Loucy (cell line): ENCODE results near the gene GIMAP7.

Experiments
- H2AFZ ChIP-seq: fragments of 200-600 bp; sonication (generic); 2 replicates; pipeline ENCODE4 v1.6.0; 2016; ENCODE audit warnings: antibody characterized with exemption, mild to moderate bottlenecking, low read length, moderate library complexity
- H3F3A ChIP-seq: fragments of 200-600 bp; 2 replicates; pipeline ENCODE4 v1.6.0; 2016; ENCODE audit warnings: antibody characterized with exemption, low read depth, mild to moderate bottlenecking
- H3K27me3 ChIP-seq: fragments of 200-600 bp; sonication (generic); 2 replicates; pipeline ENCODE4 v1.6.1; 2014; ENCODE audit warnings: low read length, mild to moderate bottlenecking; ENCODE audit not compliant: insufficient read depth, poor library complexity, severe bottlenecking
- H3K36me3 ChIP-seq: fragments of 200-600 bp; sonication (generic); 2 replicates; pipeline ENCODE4 v1.6.1; 2016; ENCODE audit warnings: low read length; ENCODE audit not compliant: insufficient read depth
- H3K4me1 ChIP-seq: fragments of 200-600 bp; sonication (generic); 2 replicates; pipeline ENCODE4 v1.5.1; 2014; ENCODE audit warnings: low read length, mild to moderate bottlenecking; ENCODE audit not compliant: insufficient read depth, poor library complexity, severe bottlenecking
- H3K4me2 ChIP-seq: fragments of 200-600 bp; sonication (generic); 2 replicates; pipeline ENCODE4 v1.6.0; 2014; ENCODE audit warnings: antibody characterized with exemption, low read length, low read depth, mild to moderate bottlenecking; ENCODE audit not compliant: poor library complexity, severe bottlenecking
- H3K4me3 ChIP-seq: fragments of 200-600 bp; sonication (generic); 2 replicates; pipeline ENCODE4 v1.5.1; 2014; ENCODE audit warnings: low read length, mild to moderate bottlenecking, mixed read lengths; ENCODE audit not compliant: poor library complexity, severe bottlenecking
- H3K79me2 ChIP-seq: fragments of 200-600 bp; sonication (generic); 2 replicates; pipeline ENCODE4 v1.6.1; 2014; ENCODE audit warnings: low read length; ENCODE audit not compliant: insufficient read depth
- H3K9ac ChIP-seq: fragments of 200-600 bp; sonication (generic); 2 replicates; pipeline ENCODE4 v1.6.0; 2014; ENCODE audit warnings: mild to moderate bottlenecking, low read depth, low read length, moderate library complexity; ENCODE audit not compliant: poor library complexity, severe bottlenecking
- H3K9me2 ChIP-seq: fragments of 200-600 bp; sonication (generic); replicated peaks from 2 replicates; pipeline ENCODE4 v1.6.1; 2016; ENCODE audit warnings: low read depth, low read length, mixed read lengths
- H3K9me3 ChIP-seq: fragments of 200-600 bp; sonication (generic); 2 replicates; pipeline ENCODE4 v1.6.1; 2014; ENCODE audit warnings: mild to moderate bottlenecking, antibody characterized with exemption, low read length, low read depth; ENCODE audit not compliant: insufficient read depth
- H4K20me1 ChIP-seq: fragments of 200-600 bp; sonication (generic); 2 replicates; pipeline ENCODE4 v1.6.0; 2014; ENCODE audit warnings: antibody characterized with exemption, low read length, mild to moderate bottlenecking; ENCODE audit not compliant: insufficient read depth, poor library complexity, severe bottlenecking
- CTCF ChIP-seq: fragments of 200-600 bp; sonication (generic); conservative IDR thresholded peaks from 2 replicates; pipeline ENCODE4 v1.5.1; 2014; ENCODE audit warnings: mild to moderate bottlenecking, antibody characterized with exemption, low read length
- EZH2phosphoT487 ChIP-seq: fragments of 200-600 bp; IDR thresholded peaks from 2 replicates; pipeline ENCODE4 v1.6.1; 2018; ENCODE audit warnings: antibody characterized with exemption, mild to moderate bottlenecking, moderate library complexity, borderline replicate concordance

The GIMAP7 gene

GRCh38 chr7:150569245-150569955 lies 54.7 kb downstream of the GIMAP7 start:
- H3K9me3 ChIP-seq: no peaks in the 10 kb centered on the region
- H3K9me2 ChIP-seq: no peaks in the 10 kb centered on the region
- TF ChIP-seq CTCF (no peak), EZH2phosphoT487 (no peak)
- H3K36me3 ChIP-seq: no peaks in the 10 kb centered on the region
- peaks cover 39% of the 10 kb centered on the region for H3K4me1 ChIP-seq
- no peak overlapping the region for H3K4me3 ChIP-seq
- H3K4me2 ChIP-seq: peak overlapping the region; percentile 28
- peak overlapping the region; percentile 73 for H2AFZ ChIP-seq
- H4K20me1 ChIP-seq: no peaks in the 10 kb centered on the region
- no peaks in the 10 kb centered on the region for H3K27me3 ChIP-seq
- H3K79me2 ChIP-seq: no peaks in the 10 kb centered on the region
- H3K9ac ChIP-seq: no peak overlapping the region
- H3F3A ChIP-seq: no peaks in the 10 kb centered on the region
